H9 (cell line): ENCODE results near the gene APPBP2. TPM values are rescaled to one million over a fixed set of nuclear protein-coding genes. Genes with fewer than 3 reads are reported as not detected.

Source experiments
- DNase-seq: peaks from one replicate; pipeline ENCODE4 v3.0.0-alpha.2; 2017
- H2AFZ ChIP-seq: one replicate; pipeline ENCODE4 v1.6.1; 2013; ENCODE audit warnings: mild to moderate bottlenecking, low read length, control low read depth, moderate library complexity
- H2AK5ac ChIP-seq: 2 replicates; pipeline ENCODE4 v1.6.1; 2013; ENCODE audit warnings: low read length, control low read depth, mixed read lengths; ENCODE audit not compliant: insufficient read length
- H2BK120ac ChIP-seq: one replicate; pipeline ENCODE4 v1.6.1; 2013; ENCODE audit warnings: low read depth, mild to moderate bottlenecking, low read length, control low read depth, inconsistent platforms; ENCODE audit not compliant: poor library complexity, severe bottlenecking
- H2BK12ac ChIP-seq: 2 replicates; pipeline ENCODE4 v1.6.1; 2013; ENCODE audit warnings: low read length, control low read depth, mixed read lengths, low read depth; ENCODE audit not compliant: insufficient read length
- H2BK15ac ChIP-seq: 2 replicates; pipeline ENCODE4 v1.6.1; 2013; ENCODE audit warnings: low read depth, low read length, control low read depth
- H2BK20ac ChIP-seq: one replicate; pipeline ENCODE4 v1.6.1; 2013; ENCODE audit warnings: low read depth, mild to moderate bottlenecking, low read length, control low read depth, inconsistent platforms; ENCODE audit not compliant: poor library complexity, severe bottlenecking
- H2BK5ac ChIP-seq: 2 replicates; pipeline ENCODE4 v1.6.1; 2013; ENCODE audit warnings: low read length, control low read depth, mixed read lengths; ENCODE audit not compliant: insufficient read length
- H3K14ac ChIP-seq: 2 replicates; pipeline ENCODE4 v1.6.1; 2013; ENCODE audit warnings: low read length, control low read depth; ENCODE audit not compliant: insufficient read depth
- H3K18ac ChIP-seq: 2 replicates; pipeline ENCODE4 v1.6.1; 2013; ENCODE audit warnings: low read depth, mild to moderate bottlenecking, mixed read lengths, low read length, control low read depth; ENCODE audit not compliant: insufficient read length
- H3K23ac ChIP-seq: 2 replicates; pipeline ENCODE4 v1.6.1; 2013; ENCODE audit warnings: low read length, control low read depth, mixed read lengths, low read depth; ENCODE audit not compliant: insufficient read length
- H3K23me2 ChIP-seq: 2 replicates; pipeline ENCODE4 v1.6.1; 2013; ENCODE audit warnings: low read depth, mild to moderate bottlenecking, mixed read lengths, low read length, control low read depth; ENCODE audit not compliant: insufficient read length, poor library complexity, severe bottlenecking
- H3K27ac ChIP-seq: 2 replicates; pipeline ENCODE4 v1.5.1; 2013; ENCODE audit warnings: low read length, control low read depth, mixed read lengths, low read depth; ENCODE audit not compliant: insufficient read length
- H3K27me3 ChIP-seq: 2 replicates; pipeline ENCODE4 v1.6.1; 2013; ENCODE audit warnings: low read length, control low read depth, inconsistent platforms; ENCODE audit not compliant: insufficient read depth
- H3K4ac ChIP-seq: 2 replicates; pipeline ENCODE4 v1.6.1; 2013; ENCODE audit warnings: low read depth, mild to moderate bottlenecking, control low read depth, inconsistent platforms, low read length, moderate library complexity
- H3K4me1 ChIP-seq: 2 replicates; pipeline ENCODE4 v1.6.1; 2013; ENCODE audit warnings: low read length, control low read depth, inconsistent platforms; ENCODE audit not compliant: insufficient read depth
- H3K4me2 ChIP-seq: 2 replicates; pipeline ENCODE4 v1.6.1; 2013; ENCODE audit warnings: low read length, control low read depth, mixed read lengths; ENCODE audit not compliant: insufficient read length, insufficient read depth
- H3K56ac ChIP-seq: 2 replicates; pipeline ENCODE4 v1.6.1; 2013; ENCODE audit warnings: low read depth, mild to moderate bottlenecking, mixed read lengths, low read length, control low read depth; ENCODE audit not compliant: insufficient read length
- H3K79me1 ChIP-seq: 2 replicates; pipeline ENCODE4 v1.6.1; 2013; ENCODE audit warnings: low read depth, mild to moderate bottlenecking, moderate library complexity, low read length, control low read depth, inconsistent platforms; ENCODE audit not compliant: insufficient read depth, poor library complexity, severe bottlenecking
- H3K79me2 ChIP-seq: 2 replicates; pipeline ENCODE4 v1.6.1; 2013; ENCODE audit warnings: low read length, control low read depth, inconsistent platforms; ENCODE audit not compliant: insufficient read depth
- H3K9ac ChIP-seq: 2 replicates; pipeline ENCODE4 v1.6.1; 2013; ENCODE audit warnings: low read length, control low read depth, mixed read lengths; ENCODE audit not compliant: insufficient read length; ENCODE audit errors: extremely low read depth
- H3K9me3 ChIP-seq: one replicate; pipeline ENCODE4 v1.6.1; 2013; ENCODE audit warnings: low read depth, low read length, inconsistent platforms; ENCODE audit not compliant: control insufficient read depth
- H3T11ph ChIP-seq: one replicate; pipeline ENCODE4 v1.6.1; 2013; ENCODE audit warnings: mild to moderate bottlenecking, low read length, control low read depth, inconsistent platforms
- H4K20me1 ChIP-seq: one replicate; pipeline ENCODE4 v1.6.1; 2013; ENCODE audit not compliant: control insufficient read depth, insufficient read length, insufficient read depth
- H4K5ac ChIP-seq: 2 replicates; pipeline ENCODE4 v1.6.1; 2013; ENCODE audit warnings: low read depth, mild to moderate bottlenecking, mixed read lengths, low read length, control low read depth; ENCODE audit not compliant: insufficient read length
- H4K8ac ChIP-seq: replicated peaks from 2 replicates; pipeline ENCODE4 v1.6.1; 2013; ENCODE audit warnings: low read length, control low read depth, mixed read lengths, low read depth; ENCODE audit not compliant: insufficient read length
- H4K91ac ChIP-seq: 2 replicates; pipeline ENCODE4 v1.6.1; 2013; ENCODE audit warnings: low read depth, mild to moderate bottlenecking, moderate library complexity, mixed read lengths, low read length, control low read depth; ENCODE audit not compliant: insufficient read length
- H3K27ac Mint-ChIP-seq, 3 experiments: 2 replicates in 2 of 3; 3 replicates in 1 of 3; pipeline ENCODE4 v1.8.0; 2020 to 2021; ENCODE audit warnings: mixed read lengths in 3 of 3, mild to moderate bottlenecking in 1 of 3, moderate library complexity in 1 of 3
- H3K27me3 Mint-ChIP-seq: 2 replicates; pipeline ENCODE4 v1.8.0; 2021; ENCODE audit warnings: low read depth, mild to moderate bottlenecking, moderate library complexity, mixed read lengths
- H3K36me3 Mint-ChIP-seq, 3 experiments: 2 replicates in 2 of 3; 3 replicates in 1 of 3; pipeline ENCODE4 v1.8.0; 2020 to 2021; ENCODE audit warnings: low read depth in 3 of 3, mixed read lengths in 3 of 3; ENCODE audit not compliant: insufficient read depth in 1 of 3
- H3K4me1 Mint-ChIP-seq, 2 experiments: 2 replicates each; pipeline ENCODE4 v1.8.0; 2020; ENCODE audit warnings: mixed read lengths in 2 of 2
- H3K4me3 Mint-ChIP-seq, 2 experiments: 2 replicates in 1 of 2; 3 replicates in 1 of 2; pipeline ENCODE4 v1.8.0; 2020 to 2021; ENCODE audit warnings: mild to moderate bottlenecking in 2 of 2, mixed read lengths in 2 of 2, moderate library complexity in 1 of 2
- H3K9me3 Mint-ChIP-seq, 2 experiments: 2 replicates in 1 of 2; 3 replicates in 1 of 2; pipeline ENCODE4 v1.8.0; 2020; ENCODE audit warnings: mild to moderate bottlenecking in 2 of 2, mixed read lengths in 2 of 2, moderate library complexity in 1 of 2
- CTCF ChIP-seq: fragments of 200-600 bp; sonication (generic); conservative IDR thresholded peaks from 3 replicates; pipeline ENCODE4 v1.8.0; 2021; ENCODE audit warnings: antibody characterized with exemption, mild to moderate bottlenecking
- WGBS: extraction: QIAGEN DNeasy Blood & Tissue Kit; methylation state at CpG from one replicate; pipeline ENCODE4 v1.1.7; 2013; ENCODE audit warnings: missing lambda C conversion rate, low lambda C conversion rate, mixed read lengths; ENCODE audit not compliant: insufficient read length; ENCODE audit errors: extremely low coverage; 5-methylcytosine and 5-hydroxymethylcytosine counted together
- total RNA-seq: library from RNA; stranded (reverse); gene quantifications from 2 replicates; pipeline ENCODE4 v1.2.1, GENCODE V29; 2021

Gene APPBP2
- total RNA-seq, 1 experiment from 2014 or later = 17.0 TPM

- H3T11ph ChIP-seq = no peak overlapping the region
- no peak overlapping the region for H3K23ac ChIP-seq
- DNase-seq = no peak
- H3K18ac ChIP-seq = no peak overlapping the region
- no peak overlapping the region for H3K27ac ChIP-seq
- no peak overlapping the region for H4K91ac ChIP-seq
- peaks cover 2% of the 10 kb centered on the region; the same call in 1 of the 2 replicates for H3K27me3 Mint-ChIP-seq
- H3K27ac Mint-ChIP-seq = no peak overlapping the region
- H3K4me1 ChIP-seq = no peaks in the 10 kb centered on the region
- no peaks in the 10 kb centered on the region for H3K23me2 ChIP-seq
- H2BK20ac ChIP-seq = no peak overlapping the region
- H3K9me3 Mint-ChIP-seq = peaks cover 24 to 27% of the 10 kb centered on the region in 2 experiments
- no peaks in the 10 kb centered on the region for H3K79me1 ChIP-seq
- peaks cover 5 to 21% (median 8%) of the 10 kb centered on the region in 3 experiments for H3K36me3 Mint-ChIP-seq
- no peak overlapping the region for H2BK5ac ChIP-seq
- no peak overlapping the region for H3K4ac ChIP-seq
- no peak overlapping the region for H3K56ac ChIP-seq
- H3K14ac ChIP-seq = no peak overlapping the region
- no peak overlapping the region for H2AFZ ChIP-seq
- no peaks in the 10 kb centered on the region for H3K27me3 ChIP-seq
- no peak for TF ChIP-seq CTCF
- WGBS = no CpG with 5 or more reads among the region's 26 CpGs
- H4K20me1 ChIP-seq = no peaks in the 10 kb centered on the region
- H4K5ac ChIP-seq = no peak overlapping the region
- H3K4me3 Mint-ChIP-seq = no peak overlapping the region
- H4K8ac ChIP-seq = no peak overlapping the region
- H2BK15ac ChIP-seq = no peak overlapping the region
- H3K9me3 ChIP-seq = peaks cover 10% of the 10 kb centered on the region
- H2AK5ac ChIP-seq = no peak overlapping the region
- H3K4me1 Mint-ChIP-seq = no peaks in the 10 kb centered on the region
- H2BK120ac ChIP-seq = no peak overlapping the region
- H3K4me2 ChIP-seq = no peak overlapping the region
- H3K9ac ChIP-seq = no peak overlapping the region
- no peaks in the 10 kb centered on the region for H3K79me2 ChIP-seq
- H2BK12ac ChIP-seq = no peak overlapping the region
Measured at GRCh38 chr17:60559995-60560859, 34.2 kb upstream of the APPBP2 start.
